ENCODE measurements around the gene CMC4.

DNA sequence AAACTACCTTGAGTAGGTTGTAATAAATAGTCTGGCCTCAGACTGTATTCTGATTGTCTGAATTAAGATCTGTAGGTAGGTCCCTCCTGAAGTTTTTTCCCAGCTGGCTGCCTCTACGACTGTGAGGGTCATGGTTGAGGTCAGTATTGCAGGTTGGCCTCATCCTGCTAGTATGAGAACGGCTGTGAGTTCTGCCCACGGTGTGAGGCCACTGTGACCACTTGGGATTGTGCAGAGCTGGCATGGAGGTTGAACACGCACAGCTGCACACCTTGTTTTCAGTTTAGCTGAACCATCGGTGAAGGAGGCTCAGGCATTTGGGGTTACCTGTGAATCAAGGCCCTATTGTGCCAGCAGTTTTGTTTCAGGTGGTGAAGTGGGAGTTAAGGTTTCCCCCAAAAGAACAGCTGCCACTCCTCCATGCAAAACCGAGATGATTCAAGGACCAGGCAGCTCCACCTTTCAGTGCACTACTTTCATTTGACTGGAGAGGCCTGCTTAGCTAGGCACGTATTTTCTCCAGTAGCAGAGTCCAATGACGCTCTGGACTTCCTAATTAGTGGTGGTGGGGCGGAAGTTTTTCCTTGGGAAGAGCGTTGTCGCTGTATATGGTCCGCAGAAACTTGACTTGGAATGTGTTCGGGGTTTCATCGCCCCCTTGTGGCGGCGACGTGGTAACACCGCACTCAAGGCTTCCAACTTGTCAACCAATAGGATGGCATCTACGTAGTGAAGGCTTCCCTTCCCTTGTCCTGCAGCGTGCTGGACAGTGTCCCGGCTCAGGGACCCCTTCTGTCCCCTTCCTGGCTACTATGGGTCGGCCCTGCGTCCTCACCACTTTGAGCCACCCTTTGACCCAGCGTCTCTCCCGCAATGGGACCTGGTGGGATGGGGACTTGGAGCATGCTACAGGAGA is 13.8 kb downstream of the CMC4 start:
- TF ChIP-seq POLR2A (IDR thresholded peaks at IDR 0.05; ENCODE audit: low read length): no peak
- no peak for TF ChIP-seq GATA1 (IDR thresholded peaks at IDR 0.05; ENCODE audit: low read depth, low read length)

Data from erythroblast (primary cell).